MCF 10A (cell line): ENCODE measurements around the gene ADSS2. TPM values are rescaled to one million over a fixed set of nuclear protein-coding genes. Genes with fewer than 3 reads are reported as not detected.

Experiments used
- BruUV-seq: library from RNA; stranded (reverse); fragments of 400-500 nt; replicated peaks from 2 replicates; lab custom pipeline; 2021; lab: Mats Ljungman, UMichigan
- CTCF ChIA-PET: fragments of 300-600 bp; sonication (Branson Sonifier 250); formaldehyde crosslinking; extraction: SDS; loops from one replicate; lab custom pipeline; 2021; ENCODE audit warnings: antibody characterized with exemption, inconsistent platforms; lab: Yijun Ruan, JAX
- POLR2A ChIA-PET: fragments of 300-600, 350-650 bp; sonication (Branson Sonifier 250); formaldehyde crosslinking; extraction: SDS; loops from one replicate; lab custom pipeline; 2020; ENCODE audit warnings: antibody characterized with exemption, inconsistent platforms; lab: Yijun Ruan, JAX
- DNase-seq: peaks from one replicate; pipeline ENCODE4 v3.0.0-alpha.2; 2018; ENCODE audit not compliant: unreplicated experiment
- H3K27ac Mint-ChIP-seq: one replicate; pipeline ENCODE4 v1.8.0; 2022; ENCODE audit warnings: mild to moderate bottlenecking, low read depth, mixed read lengths; ENCODE audit not compliant: unreplicated experiment
- H3K27me3 Mint-ChIP-seq: one replicate; pipeline ENCODE4 v1.8.0; 2022; ENCODE audit warnings: mixed read lengths; ENCODE audit not compliant: insufficient read depth, unreplicated experiment
- H3K36me3 Mint-ChIP-seq: one replicate; pipeline ENCODE4 v1.8.0; 2022; ENCODE audit warnings: mild to moderate bottlenecking, moderate library complexity, mixed read lengths; ENCODE audit not compliant: insufficient read depth, unreplicated experiment
- H3K4me1 Mint-ChIP-seq: one replicate; pipeline ENCODE4 v1.8.0; 2022; ENCODE audit warnings: mixed read lengths; ENCODE audit not compliant: insufficient read depth, unreplicated experiment
- H3K4me3 Mint-ChIP-seq: one replicate; pipeline ENCODE4 v1.8.0; 2022; ENCODE audit warnings: mild to moderate bottlenecking, moderate library complexity, mixed read lengths; ENCODE audit not compliant: unreplicated experiment
- H3K9me3 Mint-ChIP-seq: one replicate; pipeline ENCODE4 v1.8.0; 2022; ENCODE audit warnings: mixed read lengths; ENCODE audit not compliant: unreplicated experiment
- CTCF ChIP-seq: fragments of 200-600 bp; IDR thresholded peaks from one replicate; pipeline ENCODE4 v1.8.0; 2022; ENCODE audit warnings: antibody characterized with exemption, mild to moderate bottlenecking; ENCODE audit not compliant: unreplicated experiment
- intact Hi-C: fragments of 100-400 bp; cut with micrococcal nuclease; formaldehyde crosslinking; loops from 2 replicates; pipeline ENCODE4 v1.14.1; 2022
- total RNA-seq: library from RNA; stranded (reverse); gene quantifications from 2 replicates; pipeline ENCODE4 v1.2.3, GENCODE V29; 2022

ADSS2 gene
- total RNA-seq, 1 experiment from 2014 or later, result 87.5 TPM

- Mint-ChIP-seq H3K4me1 (peaks cover 23% of the 10 kb centered on the region), H3K4me3 (no peak overlapping the region), H3K9me3 (no peaks in the 10 kb centered on the region), H3K36me3 (peaks cover 29% of the 10 kb centered on the region), H3K27ac (no peak overlapping the region), H3K27me3 (no peaks in the 10 kb centered on the region)
- ChIA-PET CTCF (interaction anchor here (0.7 to 1.2 kb wide), 2 partner anchors 11 to 49 kb away, joined by 3 to 5 read pairs; no protein-coding TSS in a partner anchor), POLR2A (interaction anchor here (0.6 to 2.5 kb wide), 3 partner anchors 12 to 56 kb away, joined by 3 to 9 read pairs (median 3); no protein-coding TSS in a partner anchor)
- no TSS peak for BruUV-seq
- TF ChIP-seq CTCF, result no peak
- intact Hi-C loops, result no loop called here
- DNase-seq, result no peak
Observed at GRCh38 chr1:244393604-244394176, 58.0 kb downstream of the ADSS2 start.

- Mint-ChIP-seq H3K27me3 (no peaks in the 10 kb centered on the region), H3K4me1 (peaks cover 18% of the 10 kb centered on the region), H3K36me3 (peaks cover 28% of the 10 kb centered on the region), H3K27ac (peak overlapping the region; percentile 14), H3K9me3 (no peaks in the 10 kb centered on the region), H3K4me3 (no peak overlapping the region)
- intact Hi-C loops, result no loop called here
- no peak for TF ChIP-seq CTCF
- DNase-seq, result peak; percentile 62
- ChIA-PET CTCF (interaction anchor here (0.6 kb wide), 1 partner anchor 94 kb away, joined by 3 read pairs; no protein-coding TSS in a partner anchor), POLR2A (interaction anchor here (0.6 to 2.5 kb wide), 6 partner anchors 9 to 331 kb away, joined by 3 to 9 read pairs (median 4); no protein-coding TSS in a partner anchor)
- BruUV-seq, result no TSS peak
Observed at GRCh38 chr1:244391761-244392160, 59.9 kb downstream of the ADSS2 start.

GRCh38 chr1:244388961-244389360, 62.7 kb downstream of the ADSS2 start:
- H3K4me3 Mint-ChIP-seq, result no peak overlapping the region
- H3K27ac Mint-ChIP-seq, result no peak overlapping the region

More at GRCh38 chr1:244388961-244389360, 62.7 kb downstream of the ADSS2 start:
- no peaks in the 10 kb centered on the region for H3K27me3 Mint-ChIP-seq
- intact Hi-C loops, result no loop called here
- no peak for TF ChIP-seq CTCF
- H3K4me1 Mint-ChIP-seq, result peaks cover 8% of the 10 kb centered on the region
- peaks cover 6% of the 10 kb centered on the region for H3K36me3 Mint-ChIP-seq
- ChIA-PET POLR2A (interaction anchor here (0.8 kb wide), 1 partner anchor 17 kb away, joined by 3 read pairs; no protein-coding TSS in a partner anchor), CTCF (no interaction called here)
- DNase-seq, result no peak
- H3K9me3 Mint-ChIP-seq, result no peaks in the 10 kb centered on the region
- no TSS peak for BruUV-seq
